ENCODE results near the gene LSM11. TPM values are rescaled to one million over a fixed set of nuclear protein-coding genes. Genes with fewer than 3 reads are reported as not detected.

Gene LSM11
- total and polyA plus RNA-seq, 2 donors (not counting 1 experiment from before 2014, with no cell fraction given), result 1.00 to 4.2 TPM

DNA sequence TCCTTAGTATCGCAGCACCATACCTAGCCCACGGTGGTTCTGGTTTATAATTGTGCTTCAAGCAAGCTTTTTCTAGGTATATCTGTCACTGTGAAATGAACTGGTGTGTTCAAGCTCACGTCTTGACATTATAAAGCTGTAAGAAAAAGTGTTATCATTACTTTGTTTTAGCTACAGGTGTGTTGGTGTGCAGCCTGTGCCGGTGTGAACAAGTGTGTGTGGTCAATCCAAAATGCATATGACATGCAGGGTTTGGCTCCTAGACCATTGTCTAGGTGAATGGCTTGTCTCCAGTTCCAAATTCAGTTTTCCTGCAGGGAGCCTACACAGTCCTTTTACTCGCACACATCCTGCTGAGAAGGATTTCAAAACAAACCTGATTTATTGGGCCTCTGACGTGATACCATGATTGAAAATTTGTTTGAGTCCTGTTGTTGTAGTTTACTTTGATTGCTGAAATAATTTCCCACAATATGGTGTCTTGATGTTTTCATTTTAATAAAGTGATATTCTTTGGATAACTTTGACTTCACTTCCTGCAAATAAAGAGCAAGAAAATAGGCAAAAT lies 3.7 kb downstream of the LSM11 start:
- Histone ChIP-seq H3K27me3 (replicated peaks in 1 of 4; ENCODE audit: control extremely low read depth in 1 of 4, control insufficient read depth in 3 of 4, insufficient read depth in 4 of 4, low read length in 3 of 4) (no peaks in the 10 kb centered on the region), H3K4me3 (ENCODE audit: control extremely low read depth in 1 of 5, extremely low read depth in 1 of 5, insufficient read depth in 1 of 5, low read depth in 2 of 5, low read length in 4 of 5) (no peak overlapping the region), H2AFZ (ENCODE audit: insufficient read depth, low read depth, low read length, poor library complexity, severe bottlenecking) (no peak overlapping the region), H3K4me1 (ENCODE audit: control insufficient read depth in 2 of 2, insufficient read depth in 2 of 2, low read length in 2 of 2) (peaks cover 12 to 13% of the 10 kb centered on the region in 2 donors), H3K4me2 (replicated peaks; ENCODE audit: low read depth, low read length, poor library complexity, severe bottlenecking) (no peak overlapping the region), H3K9me3 (ENCODE audit: control extremely low read depth in 1 of 3, control insufficient read depth in 2 of 3, insufficient read depth in 1 of 3, low read length in 2 of 3) (no peaks in the 10 kb centered on the region), H3K79me2 (ENCODE audit: control insufficient read depth, insufficient read depth, low read length) (peaks cover 8% of the 10 kb centered on the region), H3K27ac (ENCODE audit: low read length in 2 of 2) (no peak overlapping the region), H4K20me1 (ENCODE audit: control insufficient read depth, insufficient read depth, low read length, poor library complexity, severe bottlenecking) (no peaks in the 10 kb centered on the region), H3K36me3 (replicated peaks in 1 of 2; ENCODE audit: control extremely low read depth in 1 of 2, control insufficient read depth in 1 of 2, extremely low read depth in 1 of 2, insufficient read depth in 2 of 2, low read length in 1 of 2) (peaks cover 0 to 7% of the 10 kb centered on the region in 2 experiments), H3K9ac (ENCODE audit: low read length) (no peak overlapping the region)
- TF ChIP-seq EZH2 (IDR thresholded peaks at IDR 0.05; ENCODE audit: borderline replicate concordance, insufficient read depth, low read depth, low read length, poor library complexity, severe bottlenecking), result no peak
- TF ChIP-seq, protein P1, sequence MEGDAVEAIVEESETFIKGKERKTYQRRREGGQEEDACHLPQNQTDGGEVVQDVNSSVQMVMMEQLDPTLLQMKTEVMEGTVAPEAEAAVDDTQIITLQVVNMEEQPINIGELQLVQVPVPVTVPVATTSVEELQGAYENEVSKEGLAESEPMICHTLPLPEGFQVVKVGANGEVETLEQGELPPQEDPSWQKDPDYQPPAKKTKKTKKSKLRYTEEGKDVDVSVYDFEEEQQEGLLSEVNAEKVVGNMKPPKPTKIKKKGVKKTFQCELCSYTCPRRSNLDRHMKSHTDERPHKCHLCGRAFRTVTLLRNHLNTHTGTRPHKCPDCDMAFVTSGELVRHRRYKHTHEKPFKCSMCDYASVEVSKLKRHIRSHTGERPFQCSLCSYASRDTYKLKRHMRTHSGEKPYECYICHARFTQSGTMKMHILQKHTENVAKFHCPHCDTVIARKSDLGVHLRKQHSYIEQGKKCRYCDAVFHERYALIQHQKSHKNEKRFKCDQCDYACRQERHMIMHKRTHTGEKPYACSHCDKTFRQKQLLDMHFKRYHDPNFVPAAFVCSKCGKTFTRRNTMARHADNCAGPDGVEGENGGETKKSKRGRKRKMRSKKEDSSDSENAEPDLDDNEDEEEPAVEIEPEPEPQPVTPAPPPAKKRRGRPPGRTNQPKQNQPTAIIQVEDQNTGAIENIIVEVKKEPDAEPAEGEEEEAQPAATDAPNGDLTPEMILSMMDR (IDR thresholded peaks at IDR 0.05), result no peak
- Mint-ChIP-seq H3K4me3 (no peak overlapping the region), H3K27me3 (no peaks in the 10 kb centered on the region), H3K27ac (no peak overlapping the region), H3K4me1 (peaks cover 21% of the 10 kb centered on the region), H3K9me3 (ENCODE audit: insufficient read depth) (no peaks in the 10 kb centered on the region)
- DNase-seq (no peak), ATAC-seq (ENCODE audit: low read depth) (no peak)
- 97% methylated on average over 3 of the region's 6 CpGs for WGBS (ENCODE audit: insufficient coverage)
- intact Hi-C loops (cut with micrococcal nuclease), result no loop called here
- ChIA-PET CTCF (interaction anchor here (9.0 kb wide), 1 partner anchor 79 kb away, joined by 100 read pairs; the partner anchor contains the start of gene C5orf52), POLR2A (interaction anchor here (0.6 kb wide), 1 partner anchor 29 kb away, joined by 3 read pairs; no protein-coding TSS in a partner anchor)

Data from B cell (primary cell).